ENCODE measurements around the gene PRR5.
A peak's percentile ranks its signal among the peaks of the same experiment; 100 is the strongest.

PRR5 gene

DNA sequence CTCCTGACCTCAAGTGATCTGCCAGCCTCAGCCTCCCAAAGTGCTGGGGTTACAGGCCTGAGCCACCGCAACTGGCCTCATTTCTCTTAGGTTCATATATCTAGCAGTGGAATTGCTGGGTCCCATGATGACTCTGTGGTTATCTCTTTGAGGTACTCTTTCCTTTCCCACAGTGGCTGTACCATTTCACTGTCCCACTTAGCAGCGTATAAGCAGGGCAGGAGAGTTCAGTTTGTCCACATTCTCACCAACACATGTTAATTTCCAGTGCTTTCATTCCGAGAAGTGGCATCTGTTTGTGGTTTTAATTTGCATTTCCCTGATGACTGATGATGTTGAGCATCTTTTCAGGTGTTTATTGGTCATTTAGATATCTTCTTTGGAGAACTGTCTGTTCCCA, 16.4 kb downstream of the PRR5 start:
- no peak for DNase-seq (ENCODE audit: low spot score)

DNA sequence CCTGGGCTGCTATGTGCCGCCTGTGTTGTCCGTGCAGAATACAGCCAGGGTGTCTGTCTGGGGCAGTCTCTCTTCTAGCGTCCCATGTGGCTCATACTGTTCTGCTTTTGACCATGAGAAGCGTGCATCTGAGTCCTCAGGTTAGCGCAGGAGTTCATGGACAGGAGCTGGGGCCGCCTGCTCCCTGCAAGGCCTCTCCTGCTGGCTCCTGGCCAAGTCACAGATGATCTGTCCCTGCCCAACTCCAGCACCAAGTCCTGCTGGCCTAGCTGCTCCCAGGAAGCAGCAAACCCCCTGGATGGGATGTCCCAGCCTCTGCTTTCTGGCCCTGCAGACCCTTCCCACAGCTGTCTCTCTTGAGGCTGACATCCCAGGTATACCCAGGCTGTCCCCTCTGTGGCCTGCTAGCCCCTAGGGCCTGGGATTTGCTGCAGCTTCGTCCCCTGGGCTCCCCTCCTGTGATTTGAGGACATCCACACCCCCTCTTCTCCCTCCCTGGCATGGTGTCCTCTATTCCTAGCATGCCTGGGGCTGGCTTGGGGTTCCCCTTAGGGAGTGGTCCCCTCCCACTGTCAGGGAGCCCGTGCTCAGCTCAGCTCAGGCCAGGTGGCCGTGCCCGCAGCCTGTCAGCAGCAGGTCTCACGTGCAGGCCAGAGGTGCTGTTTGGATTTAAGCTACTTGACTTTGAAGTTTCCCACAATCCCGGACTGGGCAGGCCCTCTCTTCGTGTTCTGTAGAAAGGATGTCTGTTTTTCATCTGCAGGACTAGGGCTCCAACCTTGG, 17.8 kb downstream of the PRR5 start:
- no peak for DNase-seq (ENCODE audit: low spot score)

DNA sequence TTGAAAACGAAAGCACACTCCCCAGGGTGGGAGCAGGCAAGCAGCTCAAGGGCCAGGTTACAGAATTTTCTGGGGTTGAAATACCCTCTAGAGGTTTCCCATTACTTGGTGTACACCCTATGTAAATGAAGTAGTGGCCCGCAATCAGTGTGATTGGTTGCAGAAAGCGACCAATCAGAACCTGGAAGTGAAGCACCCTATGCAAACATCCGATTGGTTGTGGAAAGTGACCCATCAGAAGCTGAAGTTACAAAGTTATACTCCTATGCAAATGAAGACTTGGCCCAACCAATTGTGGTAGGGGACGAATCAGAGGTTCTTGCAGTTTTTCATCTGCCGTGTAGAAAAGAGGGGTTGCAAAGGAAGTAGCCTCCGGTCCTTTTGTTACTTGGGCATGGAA, 19.2 kb downstream of the PRR5 start:
- no peak for DNase-seq (ENCODE audit: low spot score)

DNA sequence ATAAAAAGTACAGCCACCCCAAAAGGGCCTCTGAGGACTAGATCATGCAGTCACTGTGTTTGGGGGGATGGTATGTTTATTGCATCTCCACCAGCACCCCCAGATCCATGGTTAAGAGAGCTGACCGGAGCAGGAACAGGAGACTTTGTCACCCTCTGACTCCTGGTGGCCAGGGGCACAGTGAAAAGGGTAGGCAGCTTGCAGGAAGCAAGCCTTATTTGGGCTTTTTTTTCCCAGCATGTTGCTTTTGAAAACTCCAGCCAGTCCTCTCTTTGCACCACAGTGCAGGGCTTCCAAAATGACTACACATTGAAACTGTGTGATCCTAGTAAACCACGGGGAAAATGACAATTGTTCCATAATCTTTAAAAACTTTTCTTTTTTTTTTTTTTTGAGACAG, 20.6 kb downstream of the PRR5 start:
- DNase-seq (ENCODE audit: low spot score) = no peak

DNA sequence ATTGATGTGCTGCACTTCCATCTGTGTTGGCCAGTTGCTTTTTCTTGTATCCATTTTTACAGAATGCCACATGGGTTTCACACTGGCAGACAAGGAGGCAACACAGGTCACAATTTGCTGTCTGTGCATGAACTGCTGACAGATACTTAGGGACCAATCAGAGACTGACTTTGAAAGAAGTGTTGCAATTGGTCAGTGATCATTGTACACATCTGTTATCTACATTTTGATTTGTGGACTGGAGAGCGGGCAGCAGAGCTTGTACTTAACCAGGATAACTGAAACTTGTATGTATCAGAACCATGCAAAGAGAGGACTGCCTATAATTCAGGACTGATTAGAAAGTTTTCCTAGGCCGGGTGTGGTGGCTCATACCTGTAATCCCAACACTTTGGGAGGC, 21.8 kb downstream of the PRR5 start:
- peak; percentile 52 for DNase-seq (ENCODE audit: low spot score)

DNA sequence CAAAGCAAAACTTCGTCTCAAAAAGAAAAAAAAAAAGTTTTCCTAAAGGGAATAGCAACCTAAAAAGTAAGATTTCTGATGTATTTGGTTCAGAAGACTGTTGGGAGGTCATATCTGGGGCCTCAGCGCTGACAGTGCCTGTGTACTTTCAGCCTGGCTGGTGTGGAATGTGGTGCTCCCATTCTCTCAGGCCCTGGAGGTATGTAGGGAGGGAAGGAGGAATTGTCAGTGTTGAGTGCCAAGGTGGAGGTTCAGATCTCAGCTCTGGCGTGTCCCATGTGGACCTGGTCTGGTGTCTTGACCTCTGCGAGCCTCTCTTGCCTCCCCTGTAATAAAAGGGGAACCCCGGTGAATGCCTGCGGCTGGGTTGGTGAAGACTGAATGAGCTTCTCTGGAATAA, 22.4 kb downstream of the PRR5 start:
- DNase-seq (ENCODE audit: low spot score) = no peak

DNA sequence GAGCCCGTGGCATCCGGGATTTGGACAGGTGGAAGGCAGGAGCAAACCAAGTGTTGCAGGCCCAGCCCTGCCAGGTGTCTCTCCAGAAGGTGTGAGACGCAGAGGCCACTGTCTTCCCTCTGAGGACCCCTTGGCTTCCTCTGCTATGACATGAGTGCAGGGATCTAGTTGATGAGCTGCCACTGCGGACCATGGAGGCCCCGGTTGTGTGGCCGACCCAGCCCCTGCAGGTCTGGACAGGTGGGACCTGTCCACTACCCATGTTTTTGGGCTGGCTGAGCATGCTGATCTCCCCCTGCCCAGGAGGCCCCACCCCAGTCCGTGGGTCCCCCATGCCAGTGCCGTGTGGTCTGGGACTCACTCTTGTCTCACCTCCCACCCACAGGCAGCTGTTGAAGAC, 22.9 kb downstream of the PRR5 start:
- DNase-seq (ENCODE audit: low spot score) = no peak

DNA sequence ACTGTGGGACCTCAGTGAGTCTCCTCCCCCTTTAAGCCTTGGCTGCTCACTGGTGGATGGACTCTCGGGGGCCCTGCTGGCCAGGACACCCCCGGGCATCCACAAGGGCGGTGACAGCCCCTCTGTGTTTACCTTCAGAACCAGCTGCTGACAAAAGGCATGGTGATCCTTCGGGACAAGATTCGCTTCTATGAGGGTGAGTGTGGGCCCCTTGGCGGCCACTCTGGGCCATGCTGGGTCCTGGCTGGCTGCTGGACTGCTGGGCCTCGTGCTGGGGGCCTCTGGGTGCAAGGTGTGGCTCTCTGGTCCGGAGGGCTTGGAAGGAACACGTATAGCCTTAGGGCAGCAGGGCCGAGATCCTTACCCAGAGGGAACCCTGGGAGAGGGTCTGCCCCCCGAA, 24.4 kb downstream of the PRR5 start:
- no peak for DNase-seq (ENCODE audit: low spot score)

DNA sequence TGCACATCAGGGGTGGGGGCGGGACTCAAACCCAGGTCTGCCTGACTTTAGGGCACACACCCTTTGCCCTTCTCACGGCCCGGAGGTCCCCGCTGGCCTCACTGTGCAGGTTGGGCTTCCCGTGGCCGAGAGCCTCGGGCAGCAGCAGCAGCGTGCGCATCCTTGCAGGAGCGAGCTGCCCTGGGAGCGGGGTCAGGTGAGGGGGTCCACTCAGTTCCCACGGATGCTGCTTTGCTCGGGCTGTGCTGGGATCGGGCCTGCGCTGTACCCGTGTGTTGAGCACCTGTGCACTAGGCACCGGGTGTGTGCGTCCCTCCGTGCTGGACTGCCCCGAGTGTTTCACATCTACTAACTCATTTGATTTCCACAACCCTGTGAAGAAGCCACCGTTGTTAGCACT, 25.1 kb downstream of the PRR5 start:
- DNase-seq (ENCODE audit: low spot score) = no peak

DNA sequence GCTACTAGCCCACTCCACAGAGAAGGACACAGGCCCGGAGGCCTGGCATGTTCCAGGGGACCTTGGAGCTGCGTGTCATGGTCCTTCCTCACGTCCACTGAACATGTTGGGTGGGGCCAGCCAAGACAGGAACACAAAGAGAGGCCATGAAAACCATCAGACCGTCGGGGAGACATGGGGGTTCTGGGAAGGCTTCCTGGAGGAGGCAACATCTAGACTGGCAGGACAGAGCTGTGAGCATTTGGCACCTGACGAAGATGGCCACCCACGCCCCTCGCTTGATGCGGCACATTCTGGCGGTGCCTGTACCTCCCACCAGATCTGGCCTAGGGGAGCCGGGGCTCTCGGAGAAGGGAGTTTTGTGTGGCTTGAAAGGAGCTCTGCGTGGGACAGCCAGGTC, 25.7 kb downstream of the PRR5 start:
- no peak for DNase-seq (ENCODE audit: low spot score)

DNA sequence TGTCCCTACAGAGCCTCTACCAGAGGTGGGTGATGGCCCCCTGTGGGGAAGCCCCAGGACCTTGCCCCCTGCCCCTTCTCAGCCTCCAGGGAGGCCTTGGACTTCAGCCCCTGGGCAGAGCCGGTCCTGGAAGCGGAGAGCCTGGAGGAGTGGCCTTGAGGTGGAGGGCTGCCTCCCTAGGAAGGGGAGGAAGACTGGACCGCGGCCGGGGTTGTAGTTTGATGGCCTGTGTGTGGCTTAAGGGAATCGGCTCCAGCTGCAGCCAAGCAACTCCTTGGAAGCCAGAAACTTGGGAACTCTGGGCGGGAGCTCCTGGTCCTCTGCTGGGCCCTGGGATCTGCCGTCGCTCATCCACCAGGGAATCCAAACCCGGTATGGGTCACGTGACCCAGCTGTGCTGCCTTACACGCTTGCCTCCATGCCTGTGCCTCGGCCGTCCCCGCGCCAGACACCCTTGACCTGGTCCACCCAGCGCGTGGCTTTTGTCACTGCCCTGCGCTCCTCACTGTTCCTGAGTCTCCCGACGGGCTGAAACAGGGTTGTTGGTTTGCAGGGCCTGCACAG, 26.8 kb downstream of the PRR5 start:
- peak; percentile 29 for DNase-seq (ENCODE audit: low spot score)

DNA sequence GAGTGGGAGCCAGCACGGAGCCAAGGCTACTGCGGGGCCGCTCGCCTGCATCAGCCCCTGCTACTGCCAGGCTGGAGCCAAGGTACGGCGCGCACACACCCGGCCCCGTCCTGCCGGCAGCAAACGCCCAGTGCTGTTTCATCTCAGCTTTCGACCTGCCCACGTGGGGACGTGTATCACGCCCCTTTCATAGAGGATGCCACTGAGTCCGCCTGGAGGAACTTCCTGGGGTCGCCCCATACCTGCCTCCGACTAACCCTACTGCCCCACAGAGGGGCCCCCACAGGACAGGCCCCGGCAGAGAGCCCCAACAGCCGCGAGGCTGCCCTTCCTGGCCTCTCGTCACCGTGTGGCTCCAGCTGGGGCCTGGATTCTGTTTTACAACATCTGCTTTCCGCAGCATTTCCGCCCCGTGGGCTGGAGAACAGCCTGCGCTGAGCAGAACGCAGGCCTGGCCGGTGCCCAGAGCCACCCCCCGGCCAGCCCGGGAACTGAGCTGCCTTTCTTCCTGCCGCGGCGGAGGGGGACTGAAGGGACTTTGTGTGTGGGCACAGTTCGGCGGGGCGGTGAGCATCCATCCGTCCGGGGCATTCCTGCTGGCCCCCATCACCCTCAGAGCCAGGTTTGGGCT, 27.5 kb downstream of the PRR5 start:
- DNase-seq (ENCODE audit: low spot score) = peak; percentile 80

DNA sequence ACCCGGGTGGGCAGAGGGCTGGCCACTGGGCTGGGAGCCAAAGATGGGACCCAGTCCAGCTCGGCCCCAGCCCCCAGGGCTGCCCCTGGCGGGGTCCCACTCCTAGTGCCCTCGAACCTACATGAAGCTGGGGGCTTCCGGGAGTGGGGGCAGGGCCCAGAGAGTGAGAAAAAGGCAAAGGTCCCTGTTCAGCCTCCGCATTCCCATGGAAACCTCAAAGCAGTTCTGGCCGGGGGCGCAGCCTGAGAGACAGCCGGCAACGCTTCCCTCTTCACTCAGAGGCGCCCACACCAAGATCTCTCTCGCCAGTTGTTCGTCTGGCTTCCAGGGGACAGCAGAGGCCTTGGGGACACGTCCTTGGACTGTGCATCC, 28.0 kb downstream of the PRR5 start:
- DNase-seq (ENCODE audit: low spot score) = no peak

DNA sequence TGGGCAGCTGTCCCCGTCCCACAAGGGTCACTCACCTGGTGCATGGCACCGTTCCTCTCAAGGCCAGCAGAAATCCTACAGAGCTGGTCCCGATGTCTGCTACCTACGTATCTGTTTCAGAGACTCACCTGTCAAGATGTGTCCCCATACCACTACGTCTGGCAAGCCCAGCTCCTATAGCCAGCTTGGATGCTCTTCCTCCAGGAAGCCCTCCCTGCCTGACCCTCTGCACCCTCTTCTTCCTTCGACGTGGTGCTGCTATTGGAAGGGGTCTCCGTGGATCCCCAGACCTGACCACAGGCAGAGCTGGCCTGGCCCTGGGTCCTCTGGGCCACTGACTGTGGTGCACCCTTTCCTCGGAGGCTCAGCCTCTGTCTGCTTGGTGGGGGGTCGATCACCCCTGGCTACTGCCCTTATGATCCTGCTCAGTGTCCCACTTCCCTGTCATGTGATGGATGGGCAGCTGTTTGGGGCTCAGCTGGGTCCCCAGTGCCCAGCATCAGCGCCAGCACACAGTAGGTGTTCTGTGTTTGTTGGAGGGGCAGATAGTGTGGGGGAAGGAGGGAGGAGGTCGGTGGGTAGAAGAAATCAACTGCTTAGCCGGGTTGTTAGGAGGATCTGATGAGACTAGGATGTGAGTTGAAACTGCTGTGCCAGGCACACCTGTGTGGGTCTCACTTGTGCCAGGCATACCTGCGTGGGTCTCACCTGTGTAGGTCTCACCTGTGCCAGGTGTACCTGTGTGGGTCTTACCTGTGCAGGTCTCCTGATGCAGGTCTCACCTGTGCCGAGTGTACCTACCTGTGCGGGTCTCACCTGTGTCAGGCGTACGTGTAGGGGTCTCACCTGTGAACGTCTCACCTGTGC, 28.7 kb downstream of the PRR5 start:
- no peak for DNase-seq (ENCODE audit: low spot score)

DNA sequence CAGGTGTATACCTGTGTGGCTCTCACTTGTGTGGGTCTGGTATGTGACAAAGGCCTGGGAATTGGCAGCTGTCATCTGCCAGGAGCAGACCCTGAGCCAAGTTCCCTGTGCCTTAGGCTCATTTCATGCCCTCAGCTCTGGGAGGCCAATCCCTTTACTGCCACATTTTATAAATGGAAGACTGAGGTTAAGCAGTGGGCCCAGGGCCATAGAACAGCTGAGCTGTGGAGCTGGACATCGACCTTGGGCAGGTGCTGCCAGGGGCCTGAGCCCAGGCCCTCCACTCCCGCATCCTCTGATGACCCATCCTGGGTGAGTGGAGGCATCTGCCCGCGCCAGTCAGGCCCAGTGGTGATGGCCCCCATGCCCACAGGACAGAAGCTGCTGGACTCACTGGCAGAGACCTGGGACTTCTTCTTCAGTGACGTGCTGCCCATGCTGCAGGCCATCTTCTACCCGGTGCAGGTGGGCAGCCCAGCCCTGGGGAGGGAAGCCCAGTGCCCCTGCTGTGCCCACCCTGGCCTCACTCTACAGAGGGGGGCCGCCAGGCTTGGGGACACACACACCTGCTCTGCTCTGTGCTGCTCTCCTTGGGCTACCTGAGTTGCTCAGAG, 29.5 kb downstream of the PRR5 start:
- no peak for DNase-seq (ENCODE audit: low spot score)

DNA sequence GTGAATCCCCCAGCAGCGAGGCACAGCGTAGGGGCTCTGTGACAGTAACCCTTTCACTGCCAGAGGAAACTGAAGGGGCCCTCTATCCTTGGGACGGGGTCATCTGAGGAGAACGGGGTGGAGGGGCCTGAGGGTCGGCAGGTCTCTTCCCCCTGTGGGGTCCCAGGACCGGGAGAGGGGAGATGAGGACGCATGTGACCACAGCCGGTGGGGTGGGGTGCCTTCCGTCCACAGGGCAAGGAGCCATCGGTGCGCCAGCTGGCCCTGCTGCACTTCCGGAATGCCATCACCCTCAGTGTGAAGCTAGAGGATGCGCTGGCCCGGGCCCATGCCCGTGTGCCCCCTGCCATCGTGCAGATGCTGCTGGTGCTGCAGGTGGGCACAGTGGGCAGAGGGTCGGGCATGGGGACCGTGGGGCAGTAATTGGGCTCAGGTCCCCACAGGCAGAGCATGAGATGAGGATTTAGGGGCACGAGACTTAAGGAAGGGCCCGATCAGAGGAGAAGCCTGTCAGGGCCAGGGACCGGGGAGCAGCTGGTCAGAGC, 30.1 kb downstream of the PRR5 start:
- no peak for DNase-seq (ENCODE audit: low spot score)

DNA sequence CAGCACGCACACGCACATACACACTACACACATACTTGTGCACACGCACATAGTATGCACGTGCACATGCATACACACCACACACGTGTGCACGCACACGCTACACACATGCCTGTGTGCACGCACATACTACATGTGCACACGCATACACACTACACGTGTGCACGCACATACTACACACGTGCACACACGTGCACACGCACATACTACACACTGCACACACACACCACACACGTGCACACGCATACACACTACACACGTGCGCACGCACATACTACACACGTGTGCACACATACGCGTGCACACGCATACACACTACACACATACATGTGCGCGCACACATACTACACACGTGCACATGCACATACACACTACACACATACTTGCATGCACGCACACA, 30.7 kb downstream of the PRR5 start:
- DNase-seq (ENCODE audit: low spot score) = no peak

DNA sequence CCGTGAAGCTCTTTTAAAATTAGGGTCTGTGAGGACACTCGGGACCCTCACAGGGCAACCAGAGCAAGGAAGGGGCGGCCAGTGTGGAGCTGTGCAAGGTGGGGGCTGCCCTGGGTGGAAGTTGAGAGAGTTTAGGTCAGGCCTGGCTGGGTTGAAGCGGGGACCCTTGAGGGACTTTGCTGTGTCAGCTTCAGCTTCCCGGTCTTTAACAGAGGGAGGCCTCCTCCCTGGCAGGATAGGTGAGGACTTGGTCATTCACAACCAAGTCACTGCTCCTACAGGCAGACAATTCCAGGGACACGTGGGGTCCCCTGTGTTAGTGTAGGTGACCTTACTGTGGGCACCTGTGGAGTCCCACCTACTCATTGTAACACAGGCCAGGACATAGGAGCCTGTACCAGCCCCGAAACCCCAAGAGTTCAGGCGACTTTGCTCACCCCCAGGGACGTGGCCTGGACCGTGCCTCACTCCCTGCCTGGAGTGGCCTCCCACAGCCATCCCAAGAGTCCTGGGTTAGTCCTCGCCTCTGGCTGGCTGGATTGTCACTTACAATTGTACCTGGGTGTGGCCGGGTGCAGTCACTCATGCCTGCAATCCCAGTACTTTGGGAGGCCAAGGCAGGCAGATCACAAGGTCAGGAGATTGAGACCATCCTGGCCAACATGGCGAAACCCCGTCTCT, 31.6 kb downstream of the PRR5 start:
- no peak for DNase-seq (ENCODE audit: low spot score)

DNA sequence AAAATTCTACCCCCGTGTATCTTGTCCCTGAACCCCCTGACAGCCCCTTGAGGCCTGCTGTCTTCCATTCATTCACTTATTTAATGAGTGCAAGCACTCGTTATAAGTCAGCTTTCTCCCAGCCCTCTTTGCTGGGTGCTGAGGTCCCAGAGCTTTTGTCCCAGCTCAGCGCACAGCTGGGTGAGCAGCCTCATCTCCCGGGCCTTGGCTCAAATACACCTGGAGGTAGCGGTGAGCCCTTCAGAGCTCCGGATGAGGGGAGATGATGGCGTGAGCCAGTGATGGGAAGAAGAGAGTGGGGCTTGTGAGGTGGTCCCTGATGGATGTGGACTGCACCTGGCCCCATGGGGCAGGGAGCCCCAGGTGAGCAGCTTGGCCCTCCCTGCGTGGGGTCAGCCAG, 32.3 kb downstream of the PRR5 start:
- no peak for DNase-seq (ENCODE audit: low spot score)

DNA sequence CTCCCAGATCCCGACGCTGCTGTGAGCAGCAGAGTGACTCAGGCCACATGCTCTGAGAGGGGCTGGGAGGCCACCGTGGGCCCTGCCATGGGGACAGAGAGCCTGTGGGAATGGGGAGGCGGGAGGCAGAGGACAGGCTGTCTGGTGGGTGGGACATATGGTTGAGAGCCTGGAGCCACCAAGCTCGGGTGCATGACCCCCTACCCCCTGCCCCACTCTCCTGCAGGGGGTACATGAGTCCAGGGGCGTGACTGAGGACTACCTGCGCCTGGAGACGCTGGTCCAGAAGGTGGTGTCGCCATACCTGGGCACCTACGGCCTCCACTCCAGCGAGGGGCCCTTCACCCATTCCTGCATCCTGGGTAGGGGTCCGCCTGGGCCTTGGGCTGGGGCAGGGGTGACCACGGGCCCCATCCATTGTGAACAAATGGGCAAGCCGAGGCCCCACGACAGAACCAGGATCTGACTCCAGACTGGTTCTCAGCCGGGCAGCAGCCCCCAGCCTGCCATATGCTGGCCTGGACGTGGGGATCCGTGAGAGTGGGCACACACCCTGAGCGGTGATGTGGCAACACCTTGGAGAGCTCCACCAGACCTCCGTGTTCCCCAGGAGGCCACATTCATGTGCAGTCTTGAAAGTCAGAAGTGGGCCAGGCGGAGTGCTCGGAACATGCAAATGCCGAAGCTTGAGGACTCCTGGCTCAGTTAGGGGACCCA, 33.0 kb downstream of the PRR5 start:
- no peak for DNase-seq (ENCODE audit: low spot score)
